HG03558 (cell line): ENCODE data around the gene ZNF766.
"Not testable (repeated sequence)": the region's sequence is repeated elsewhere in the genome, so short reads cannot be mapped to it uniquely, and the experiment has no call there.

Source experiments
- ATAC-seq: cut with Tn5 transposase; IDR thresholded peaks from one replicate; pipeline ENCODE4 v1.9.1; 2021; ENCODE audit warnings: moderate number of reproducible peaks; ENCODE audit not compliant: unreplicated experiment; ENCODE audit errors: extremely low read depth

The ZNF766 gene

DNA sequence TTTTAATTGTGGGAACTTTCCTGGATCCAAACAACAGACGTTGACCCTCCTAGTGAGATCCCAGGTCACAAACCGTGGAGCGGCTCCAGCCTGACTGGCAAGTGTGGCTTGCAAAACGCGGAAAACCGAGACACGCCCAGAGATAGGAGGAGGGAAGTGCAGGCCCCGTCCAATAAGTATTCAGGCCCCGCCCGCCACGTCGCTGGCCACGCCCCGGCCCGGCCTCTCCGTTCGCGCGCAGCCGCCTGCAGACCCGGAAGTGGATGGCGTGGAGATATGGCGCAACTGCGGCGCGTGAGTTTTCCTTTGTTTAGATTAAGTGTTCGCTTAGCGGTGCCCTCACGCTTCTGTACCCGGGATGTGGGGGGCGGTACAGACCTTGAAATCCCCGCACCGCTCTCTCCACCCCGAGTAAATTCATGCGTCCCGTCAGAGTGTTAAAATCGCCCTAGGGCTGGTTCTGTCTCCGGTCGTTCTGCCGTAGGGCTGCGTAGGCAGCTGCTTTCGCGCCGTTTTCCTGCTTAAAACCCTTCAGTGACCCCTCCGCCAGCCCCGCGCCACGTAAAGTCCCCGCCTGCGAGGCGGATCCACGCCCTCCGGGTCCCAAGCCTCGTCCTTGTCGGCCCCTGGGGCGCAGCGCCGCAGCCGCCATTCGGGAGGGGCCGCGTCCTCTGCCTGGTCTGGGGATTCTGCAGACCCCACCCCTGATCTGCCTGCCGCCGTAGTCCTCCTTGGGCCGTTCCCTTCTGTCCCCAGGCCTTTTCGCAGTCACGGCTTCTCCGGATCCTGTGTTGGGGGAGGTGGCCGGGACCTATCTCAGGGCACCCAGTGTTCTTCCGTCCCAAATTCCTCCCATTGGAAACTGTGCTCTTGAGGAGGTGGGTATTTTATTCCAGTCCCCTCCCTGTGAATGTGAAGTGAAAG, at the start of gene ZNF766:
ZNF766 (plus strand) TSS at position 250 of the 924 bp plus-strand sequence; CDS start at position 277, 27 bp downstream.
- peak; percentile 51 for ATAC-seq

DNA sequence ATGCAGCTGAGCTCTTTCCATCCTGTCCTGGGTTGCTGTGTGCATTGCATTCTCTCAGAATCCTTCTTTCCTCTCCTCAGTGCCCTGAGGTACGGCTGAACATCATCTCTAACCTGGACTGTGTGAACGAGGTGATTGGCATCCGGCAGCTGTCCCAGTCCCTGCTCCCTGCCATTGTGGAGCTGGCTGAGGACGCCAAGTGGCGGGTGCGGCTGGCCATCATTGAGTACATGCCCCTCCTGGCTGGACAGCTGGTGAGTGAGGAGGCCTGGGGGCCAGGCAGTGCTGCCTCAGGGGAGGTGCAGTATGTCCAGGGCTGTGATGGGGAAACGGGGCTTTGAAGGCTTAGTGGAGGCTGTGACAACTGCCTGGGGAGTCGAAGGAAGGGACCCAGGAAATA, 49.8 kb upstream of the ZNF766 start:
- no peak for ATAC-seq

DNA sequence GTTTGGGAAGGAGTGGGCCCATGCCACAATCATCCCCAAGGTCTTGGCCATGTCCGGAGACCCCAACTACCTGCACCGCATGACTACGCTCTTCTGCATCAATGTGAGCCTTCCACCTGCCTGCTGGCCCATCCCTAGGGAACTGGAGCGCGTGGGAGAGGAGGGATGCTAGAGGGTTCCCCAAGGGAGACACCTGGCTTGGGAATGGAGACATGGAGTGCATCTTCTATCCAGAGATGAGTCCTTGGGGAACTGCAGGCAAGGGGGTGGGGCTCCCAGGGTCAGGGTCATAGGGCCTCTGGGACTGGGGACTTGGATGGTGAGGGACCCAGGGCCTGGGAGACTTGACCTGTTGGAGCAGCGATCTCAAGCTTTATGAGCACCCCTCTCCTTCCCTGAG, 48.4 kb upstream of the ZNF766 start:
- ATAC-seq: no peak

DNA sequence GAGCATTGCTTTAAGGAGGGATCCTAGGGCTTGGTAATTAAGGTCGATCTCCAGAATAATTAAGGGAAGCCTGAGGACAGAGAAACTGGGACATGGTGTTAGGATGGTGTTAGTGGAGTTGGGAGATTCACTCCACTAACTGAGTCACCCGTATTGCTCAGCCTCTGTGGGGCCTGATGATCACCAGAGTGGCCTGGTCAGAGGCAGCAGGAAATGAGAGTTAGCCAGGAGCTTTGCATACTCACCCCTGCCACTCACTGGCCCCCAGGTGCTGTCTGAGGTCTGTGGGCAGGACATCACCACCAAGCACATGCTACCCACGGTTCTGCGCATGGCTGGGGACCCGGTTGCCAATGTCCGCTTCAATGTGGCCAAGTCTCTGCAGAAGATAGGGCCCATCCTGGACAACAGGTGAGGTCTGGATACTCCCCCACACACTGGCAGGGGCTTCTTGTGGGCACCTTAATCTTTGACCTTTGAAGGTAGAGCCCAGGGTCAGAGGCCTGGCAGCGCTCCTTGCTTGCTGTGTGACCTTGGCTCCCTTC, 47.5 kb upstream of the ZNF766 start:
- no peak for ATAC-seq

- ATAC-seq: no peak
These were observed 45.2 kb upstream of the ZNF766 start for GRCh38 chr19:52224211-52224610.

DNA sequence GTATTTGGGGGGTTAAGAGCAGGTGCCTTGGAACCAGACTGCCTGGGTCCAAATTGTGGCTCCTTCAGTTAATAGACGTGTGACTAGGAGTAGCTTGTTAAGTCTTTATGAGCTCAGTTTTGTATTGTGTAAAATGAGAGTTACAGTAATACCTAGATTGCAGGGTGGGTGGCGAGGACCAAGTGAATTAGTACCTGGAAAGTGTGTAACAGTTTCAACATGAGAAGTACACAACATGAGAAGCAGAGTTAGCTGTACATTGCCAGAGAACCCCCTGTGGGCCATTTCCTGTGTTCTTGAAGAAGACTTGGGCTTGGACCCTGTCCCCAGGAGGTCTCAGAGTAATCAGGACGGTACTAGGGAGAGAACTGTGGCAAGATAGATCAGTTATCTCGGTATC, 42.7 kb upstream of the ZNF766 start:
- no peak for ATAC-seq

GRCh38 chr19:52227196-52227940, 42.0 kb upstream of the ZNF766 start:
- no peak for ATAC-seq

GRCh38 chr19:52227980-52228379, 41.4 kb upstream of the ZNF766 start:
- ATAC-seq: no peak

DNA sequence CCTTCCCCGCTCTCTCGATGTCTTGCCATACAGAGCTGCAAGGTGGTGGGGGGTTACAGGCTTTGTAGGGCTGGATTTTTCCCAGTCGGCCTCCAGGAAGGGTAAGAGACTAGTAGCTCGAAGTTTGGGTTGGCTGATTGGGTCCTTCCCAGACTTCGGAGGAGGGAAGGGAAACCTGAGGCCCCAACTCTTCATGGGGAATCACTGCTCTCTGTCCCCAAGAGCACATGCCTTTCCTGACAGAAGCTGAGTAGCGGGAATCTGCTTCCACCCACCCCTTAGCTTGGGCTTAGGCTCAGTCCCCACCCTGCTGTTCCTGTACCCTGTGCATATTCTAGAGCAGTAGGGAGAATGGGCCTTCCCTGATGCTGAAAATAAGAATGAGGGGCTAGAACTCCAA, 39.9 kb upstream of the ZNF766 start:
- ATAC-seq: no peak

GRCh38 chr19:52230685-52231084, 38.7 kb upstream of the ZNF766 start:
- no peak for ATAC-seq

DNA sequence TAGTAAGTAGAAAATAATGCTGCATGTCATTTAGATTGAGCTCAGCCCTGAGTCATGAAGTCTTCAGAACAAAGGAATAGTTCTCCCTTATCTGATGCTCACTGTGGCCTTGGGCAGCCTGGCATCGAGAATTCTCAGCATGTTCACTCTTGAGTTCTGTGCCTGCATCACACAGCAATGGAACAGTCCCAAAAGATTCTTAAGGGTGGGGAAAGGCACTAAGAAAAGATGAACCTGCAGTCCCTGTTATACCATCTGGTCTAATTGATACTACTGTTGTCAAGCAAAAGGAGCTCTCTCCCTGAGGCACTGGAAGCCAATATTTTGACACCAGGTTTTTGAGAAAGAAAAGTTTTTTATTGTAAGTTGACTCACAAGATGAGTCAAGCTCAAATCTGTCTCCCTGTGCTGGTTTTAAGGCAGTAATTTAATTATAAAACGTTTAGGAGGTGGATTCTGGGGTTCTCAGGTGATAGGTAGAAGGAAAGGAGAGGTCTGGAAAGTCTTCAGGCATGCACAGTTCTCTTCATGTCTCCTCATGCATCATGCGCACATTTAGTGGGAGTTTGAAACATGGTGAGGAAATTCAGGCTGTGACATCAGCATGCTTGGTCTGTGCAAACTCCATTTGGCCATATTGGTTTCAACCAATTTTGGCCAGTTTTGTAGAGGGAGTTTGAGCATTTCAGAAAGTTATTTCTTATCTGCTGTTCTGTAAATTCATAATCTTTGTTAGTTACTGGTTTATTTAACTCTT, 38.1 kb upstream of the ZNF766 start:
- ATAC-seq: no peak

GRCh38 chr19:52234406-52234805, 35.0 kb upstream of the ZNF766 start:
- ATAC-seq: no peak

DNA sequence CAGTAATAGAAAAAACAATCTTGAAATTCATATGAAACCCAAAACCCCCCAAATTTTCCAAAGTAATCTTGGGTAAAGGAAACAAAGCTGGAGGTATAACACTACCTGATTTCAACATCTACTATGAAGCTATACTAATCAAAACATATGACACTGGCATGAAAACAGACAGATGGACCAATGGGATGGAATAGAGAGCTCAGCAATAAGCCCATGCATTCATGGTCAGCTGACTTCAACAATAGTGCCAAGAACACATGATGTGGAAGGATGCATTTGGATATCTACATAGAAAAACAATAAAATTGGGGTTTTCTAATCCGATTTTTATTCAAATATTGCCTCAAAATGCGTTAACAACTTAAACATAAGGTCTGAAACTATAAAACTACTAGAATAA, 32.2 kb upstream of the ZNF766 start:
- no peak for ATAC-seq

DNA sequence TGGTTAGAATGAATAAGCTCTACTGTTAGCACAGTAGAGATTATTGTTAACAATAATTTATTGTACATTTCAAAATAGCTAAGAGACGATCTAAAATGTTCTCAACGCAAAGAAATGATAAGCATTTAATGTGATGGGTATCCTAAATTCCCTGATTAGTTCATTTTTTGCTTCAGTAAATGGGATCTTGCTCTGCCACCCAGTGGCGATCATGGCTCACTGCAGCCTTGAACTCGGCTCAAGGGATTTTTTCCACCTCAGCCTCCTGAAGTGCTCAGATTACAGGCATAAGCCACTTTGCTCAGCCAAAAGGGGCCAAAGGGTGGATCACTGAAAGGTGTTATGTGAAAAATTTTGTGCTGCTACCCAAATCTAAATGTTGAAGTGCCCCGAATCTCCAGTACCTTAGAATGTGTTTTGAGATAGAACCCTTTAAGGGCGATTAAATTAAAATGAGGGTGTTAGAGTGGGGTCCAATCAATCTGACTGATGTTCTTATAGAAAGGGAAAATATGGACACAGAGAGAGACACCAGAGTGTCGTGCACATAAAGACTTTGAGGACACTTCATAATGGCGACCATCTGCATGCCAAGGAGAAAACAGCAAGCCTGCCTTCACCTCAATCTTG, 31.5 kb upstream of the ZNF766 start:
- no peak for ATAC-seq

DNA sequence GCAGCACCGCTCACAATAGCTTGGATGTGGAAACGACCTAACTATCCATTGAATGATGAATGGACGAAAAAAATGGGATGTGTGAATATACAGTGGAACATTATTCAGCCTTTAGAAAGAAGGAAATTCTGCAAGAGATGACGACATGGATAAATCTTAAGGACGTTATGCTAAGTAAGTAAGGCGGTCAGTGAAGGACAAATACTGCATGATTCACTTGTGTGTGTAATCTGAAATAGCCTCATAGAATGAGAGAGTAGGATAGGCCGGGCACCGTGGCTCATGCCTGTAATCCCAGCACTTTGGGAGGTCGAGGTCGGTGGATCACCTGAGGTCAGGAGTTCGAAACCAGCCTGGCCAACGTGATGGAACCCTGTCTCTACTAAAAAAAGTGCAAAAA, 25.4 kb upstream of the ZNF766 start:
- ATAC-seq: no peak

DNA sequence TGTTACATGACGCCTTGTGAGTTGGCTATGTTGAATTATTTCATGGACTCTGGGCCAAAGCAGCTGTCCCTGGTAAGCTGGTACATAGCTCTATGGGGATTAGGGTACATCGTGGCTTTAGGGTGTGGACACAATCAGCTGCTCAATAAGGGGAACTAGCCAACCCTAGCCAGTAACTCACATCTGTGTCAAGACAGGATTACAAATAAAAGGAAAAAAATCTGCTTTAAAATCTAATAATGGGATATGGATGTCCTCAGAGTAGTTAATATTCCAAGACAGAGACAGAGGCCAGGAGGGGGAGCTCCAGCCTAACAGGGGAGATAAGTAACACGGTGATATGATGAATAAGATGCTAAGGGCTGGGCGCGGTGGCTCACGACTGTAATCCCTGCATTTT, 21.1 kb upstream of the ZNF766 start:
- ATAC-seq: no peak

- ATAC-seq: no peak
These were observed 11.0 kb upstream of the ZNF766 start for GRCh38 chr19:52258426-52258825.

GRCh38 chr19:52265556-52265955, 3.8 kb upstream of the ZNF766 start:
- ATAC-seq: not testable (repeated sequence)

DNA sequence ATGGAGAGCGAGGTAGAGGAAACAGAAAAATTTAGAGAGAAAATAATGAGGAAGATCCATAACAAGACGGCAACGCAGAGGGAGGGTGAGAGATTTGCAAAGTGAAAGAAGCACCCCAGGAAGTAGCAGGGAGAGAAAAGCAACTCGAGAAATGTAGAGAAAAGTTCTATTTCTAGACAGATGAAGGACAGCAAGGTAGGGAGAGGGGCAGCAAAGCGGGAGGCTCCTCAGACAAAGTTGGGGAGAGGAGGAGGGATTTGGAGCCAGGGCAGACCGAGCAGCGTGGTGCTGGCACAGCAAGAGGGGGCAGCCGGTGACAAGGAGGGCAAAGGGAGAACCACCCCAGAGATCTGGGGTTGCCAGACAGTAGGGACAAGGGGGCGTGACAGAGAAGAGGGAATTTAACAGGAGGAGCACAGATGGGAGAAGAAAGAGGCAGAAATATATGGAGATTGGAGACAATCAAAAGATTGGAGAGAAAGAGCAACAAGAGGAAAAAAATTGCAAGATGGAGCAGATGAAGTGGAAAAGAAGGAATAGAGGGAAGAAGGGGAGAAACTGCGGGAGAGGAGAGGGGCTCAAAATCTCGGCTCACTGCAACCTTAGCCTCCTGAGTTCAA, 989 bp downstream of the ZNF766 start:
- no peak for ATAC-seq

DNA sequence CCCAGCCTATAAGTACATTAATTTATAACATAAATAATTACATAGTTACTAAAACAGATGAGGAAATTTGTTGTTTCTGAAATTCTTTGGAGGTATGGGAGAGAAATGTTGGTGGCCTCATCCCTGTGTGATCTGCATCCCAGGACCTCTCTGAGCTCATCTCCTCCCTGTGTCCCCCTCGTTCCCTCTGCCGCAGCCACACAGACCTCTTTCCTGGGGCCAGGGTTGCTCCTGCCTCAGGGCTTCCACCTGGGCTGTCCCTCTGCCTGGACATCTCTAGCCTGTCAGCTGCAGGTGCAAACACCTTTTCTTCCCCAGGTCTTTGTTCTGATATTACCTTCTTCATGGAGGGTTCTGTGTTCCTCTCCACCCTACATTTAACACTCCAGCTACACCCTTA, 3.9 kb downstream of the ZNF766 start:
- ATAC-seq: no peak
